IMR-90 (cell line): Measurements from ENCODE around the gene CENPA. TPM values are rescaled to one million over a fixed set of nuclear protein-coding genes. Genes with fewer than 3 reads are reported as not detected.

ENCODE experiments used
- ATAC-seq: fragments of 200-7000 bp; cut with Tn5 transposase; 2 replicates; pipeline ENCODE4 v1.9.1; 2020; ENCODE audit warnings: low read depth, mild to moderate bottlenecking, moderate library complexity
- BruUV-seq: library from RNA; stranded (reverse); fragments of 400-500 nt; replicated peaks from 2 replicates; lab custom pipeline; 2021; lab: Mats Ljungman, UMichigan
- CTCF ChIA-PET: fragments of 300-600 bp; formaldehyde crosslinking; extraction: SDS; loops from one replicate; lab custom pipeline; 2021; ENCODE audit warnings: antibody characterized with exemption; lab: Yijun Ruan, JAX
- POLR2A ChIA-PET: fragments of 300-600 bp; sonication (Branson Sonifier 250); formaldehyde crosslinking; loops from one replicate; lab custom pipeline; 2022; ENCODE audit warnings: antibody characterized with exemption; ENCODE audit not compliant: unreplicated experiment; lab: Charles Lee
- DNase-seq: peaks from one replicate; pipeline ENCODE4 v3.0.0; 2013
- H2AFZ ChIP-seq: replicated peaks from 2 replicates; pipeline ENCODE3; 2013; ENCODE audit warnings: low read length, mild to moderate bottlenecking; ENCODE audit not compliant: poor library complexity
- H2AK5ac ChIP-seq: 2 replicates; pipeline ENCODE4 v1.6.1; 2013; ENCODE audit warnings: low read depth, low read length, inconsistent platforms
- H2AK9ac ChIP-seq: replicated peaks from 2 replicates; pipeline ENCODE3; 2013; ENCODE audit warnings: mild to moderate bottlenecking, low read depth, low read length, moderate library complexity; ENCODE audit not compliant: poor library complexity
- H2BK120ac ChIP-seq: 2 replicates; pipeline ENCODE4 v1.6.1; 2013; ENCODE audit warnings: low read depth, low read length, inconsistent platforms
- H2BK15ac ChIP-seq: 3 replicates; pipeline ENCODE4 v1.6.1; 2013; ENCODE audit warnings: low read depth, low read length, inconsistent platforms
- H2BK20ac ChIP-seq: 2 replicates; pipeline ENCODE4 v1.6.1; 2013; ENCODE audit warnings: low read depth, mild to moderate bottlenecking, inconsistent platforms, low read length, moderate library complexity
- H2BK5ac ChIP-seq: 2 replicates; pipeline ENCODE4 v1.6.1; 2013; ENCODE audit warnings: mild to moderate bottlenecking, low read depth, low read length, inconsistent platforms; ENCODE audit not compliant: poor library complexity, severe bottlenecking
- H3K14ac ChIP-seq: replicated peaks from 2 replicates; pipeline ENCODE4 v1.6.1; 2013; ENCODE audit warnings: low read depth, low read length, inconsistent platforms
- H3K18ac ChIP-seq: 2 replicates; pipeline ENCODE4 v1.6.1; 2013; ENCODE audit warnings: low read depth, low read length, control low read depth
- H3K23ac ChIP-seq: 2 replicates; pipeline ENCODE4 v1.6.1; 2013; ENCODE audit warnings: low read depth, low read length, inconsistent platforms
- H3K27ac ChIP-seq: 2 replicates; pipeline ENCODE4 v1.5.1; 2013; ENCODE audit warnings: mild to moderate bottlenecking, control low read depth, low read length; ENCODE audit not compliant: insufficient read depth
- H3K27me3 ChIP-seq: 2 replicates; pipeline ENCODE4 v1.6.1; 2013; ENCODE audit warnings: low read length; ENCODE audit not compliant: control insufficient read depth, insufficient read depth
- H3K36me3 ChIP-seq: 2 replicates; pipeline ENCODE4 v1.6.1; 2013; ENCODE audit warnings: low read length, mixed read lengths; ENCODE audit not compliant: control insufficient read depth, insufficient read depth
- H3K4ac ChIP-seq: 2 replicates; pipeline ENCODE4 v1.6.1; 2013; ENCODE audit warnings: low read depth, low read length, inconsistent platforms
- H3K4me1 ChIP-seq: 2 replicates; pipeline ENCODE4 v1.6.1; 2013; ENCODE audit warnings: low read length, mixed read lengths; ENCODE audit not compliant: control insufficient read depth, insufficient read depth
- H3K4me2 ChIP-seq: 2 replicates; pipeline ENCODE4 v1.6.1; 2013; ENCODE audit warnings: low read depth, mild to moderate bottlenecking, control low read depth, low read length, moderate library complexity
- H3K4me3 ChIP-seq: 2 replicates; pipeline ENCODE4 v1.5.1; 2013; ENCODE audit warnings: low read depth, mild to moderate bottlenecking, control low read depth, low read length, moderate library complexity; ENCODE audit not compliant: insufficient read depth
- H3K56ac ChIP-seq: 2 replicates; pipeline ENCODE4 v1.6.1; 2013; ENCODE audit warnings: low read length, inconsistent platforms; ENCODE audit not compliant: insufficient read depth; ENCODE audit errors: extremely low read depth
- H3K79me1 ChIP-seq, 2 experiments: 2 replicates each; pipeline ENCODE4 v1.6.1; 2013; ENCODE audit warnings: low read length in 2 of 2, inconsistent platforms in 1 of 2, low read depth in 1 of 2
- H3K9ac ChIP-seq: 2 replicates; pipeline ENCODE4 v1.6.1; 2013; ENCODE audit warnings: low read depth, low read length, control low read depth
- H3K9me1 ChIP-seq: 2 replicates; pipeline ENCODE4 v1.6.1; 2013; ENCODE audit warnings: low read length, inconsistent platforms; ENCODE audit not compliant: insufficient read depth
- H3K9me3 ChIP-seq: 2 replicates; pipeline ENCODE4 v1.6.1; 2013; ENCODE audit warnings: low read length; ENCODE audit not compliant: control insufficient read depth, insufficient read depth
- H4K20me1 ChIP-seq: 2 replicates; pipeline ENCODE4 v1.6.1; 2013; ENCODE audit warnings: low read length, inconsistent platforms; ENCODE audit not compliant: insufficient read depth
- H4K5ac ChIP-seq: 2 replicates; pipeline ENCODE4 v1.6.1; 2013; ENCODE audit warnings: mild to moderate bottlenecking, low read depth, low read length, control low read depth
- H4K8ac ChIP-seq, 2 experiments: 2 replicates each; pipeline ENCODE4 v1.6.1; 2013; ENCODE audit warnings: low read depth in 2 of 2, low read length in 2 of 2, control low read depth in 1 of 2, inconsistent platforms in 1 of 2
- H4K91ac ChIP-seq: 2 replicates; pipeline ENCODE4 v1.6.1; 2013; ENCODE audit warnings: low read depth, low read length, inconsistent platforms; ENCODE audit not compliant: insufficient read depth
- BHLHE40 ChIP-seq: fragments of 150-350 bp; IDR thresholded peaks from 2 replicates; pipeline ENCODE4 v1.6.1; 2016; ENCODE audit warnings: mild to moderate bottlenecking, low read depth, low read length
- CEBPB ChIP-seq: IDR thresholded peaks from 2 replicates; pipeline ENCODE4 v1.6.1; 2012; ENCODE audit warnings: low read depth, low read length, improper control_type of control experiment
- CTCF ChIP-seq: conservative IDR thresholded peaks from 2 replicates; pipeline ENCODE4 v1.5.1; 2012; ENCODE audit warnings: mild to moderate bottlenecking, low read depth, low read length, improper control_type of control experiment
- ELK1 ChIP-seq: fragments of 150-350 bp; IDR thresholded peaks from 2 replicates; pipeline ENCODE4 v1.6.1; 2016; ENCODE audit warnings: low read depth, mild to moderate bottlenecking, low read length, moderate library complexity, borderline replicate concordance
- FOS ChIP-seq: fragments of 150-350 bp; IDR thresholded peaks from 2 replicates; pipeline ENCODE4 v1.6.1; 2016; ENCODE audit warnings: low read depth, low read length
- MAFK ChIP-seq: IDR thresholded peaks from 2 replicates; pipeline ENCODE4 v1.6.1; 2012; ENCODE audit warnings: low read depth, low read length, improper control_type of control experiment
- MAZ ChIP-seq: IDR thresholded peaks from 2 replicates; pipeline ENCODE4 v1.6.1; 2012; ENCODE audit warnings: low read depth, mild to moderate bottlenecking, low read length, improper control_type of control experiment, moderate library complexity, borderline replicate concordance
- MXI1 ChIP-seq: IDR thresholded peaks from 2 replicates; pipeline ENCODE4 v1.6.1; 2012; ENCODE audit warnings: low read depth, mild to moderate bottlenecking, low read length, moderate library complexity, borderline replicate concordance
- NFE2L2 ChIP-seq: fragments of 150-350 bp; IDR thresholded peaks from 2 replicates; pipeline ENCODE4 v1.6.1; 2016; ENCODE audit warnings: low read depth, mild to moderate bottlenecking, low read length
- POLR2A ChIP-seq: IDR thresholded peaks from 2 replicates; pipeline ENCODE4 v1.6.1; 2012; ENCODE audit warnings: mild to moderate bottlenecking, low read depth, low read length
- RAD21 ChIP-seq: IDR thresholded peaks from 2 replicates; pipeline ENCODE4 v1.6.1; 2012; ENCODE audit warnings: low read length, improper control_type of control experiment
- RCOR1 ChIP-seq: IDR thresholded peaks from 2 replicates; pipeline ENCODE4 v1.6.1; 2012; ENCODE audit warnings: mild to moderate bottlenecking, low read length, improper control_type of control experiment; ENCODE audit not compliant: insufficient replicate concordance
- RFX5 ChIP-seq: IDR thresholded peaks from 2 replicates; pipeline ENCODE4 v1.8.0; 2012; ENCODE audit warnings: low read depth, mild to moderate bottlenecking, low read length, moderate library complexity
- SMC3 ChIP-seq: fragments of 150-350 bp; IDR thresholded peaks from 2 replicates; pipeline ENCODE4 v1.6.1; 2016; ENCODE audit warnings: low read depth, mild to moderate bottlenecking, antibody characterized with exemption, low read length, moderate library complexity
- USF2 ChIP-seq: fragments of 150-350 bp; IDR thresholded peaks from 2 replicates; pipeline ENCODE4 v1.6.1; 2017; ENCODE audit warnings: mild to moderate bottlenecking, antibody characterized with exemption, low read length, low read depth
- WGBS, 2 experiments: methylation state at CpG; one replicate each; pipeline versions ENCODE4 v1.1.5 to v1.1.7; 2013; ENCODE audit warnings: missing lambda C conversion rate in 2 of 2; ENCODE audit not compliant: insufficient read length in 1 of 2; ENCODE audit errors: extremely low coverage in 2 of 2; 5-methylcytosine and 5-hydroxymethylcytosine counted together
- dilution Hi-C: fragments of 300-500 bp; cut with HindIII; formaldehyde crosslinking; loops from one replicate; pipeline ENCODE4 v1.14.3; 2018; ENCODE audit warnings: low sequenced_read_pairs; ENCODE audit not compliant: unreplicated experiment
- in situ Hi-C: fragments of 300-500 bp; cut with MboI; formaldehyde crosslinking; loops from 3 replicates; pipeline ENCODE4 v1.14.3; 2019; ENCODE audit warnings: low sequenced_read_pairs, inconsistent platforms, mixed read lengths
- intact Hi-C: fragments of 100-400 bp; cut with micrococcal nuclease; formaldehyde crosslinking; loops from 2 replicates; pipeline ENCODE4 v1.10.0; 2022
- polyA plus RNA-seq, 3 experiments: library from polyadenylated mRNA; depleted of rRNA; stranded (reverse); fragments of >200 nt; gene quantifications; 2 replicates each; pipeline ENCODE4 v1.2.3, GENCODE V29; 2012; ENCODE audit warnings: low replicate concordance in 1 of 3
- total RNA-seq: library from RNA; depleted of rRNA; stranded (reverse); fragments of >200 nt; gene quantifications from 2 replicates; pipeline ENCODE4 v1.2.3, GENCODE V29; 2012

Gene CENPA
- total and polyA plus RNA-seq, 2 of the 4 experiments (the other 2 are of a cell fraction), result 7.7 to 14.9 TPM

GRCh38 chr2:26765475-26766200 lies 20.2 kb upstream of the CENPA start:
- Histone ChIP-seq H4K8ac (peak overlapping the region in 1 of 2 experiments; percentile 95; a peak in 2 of 4 replicates), H3K4me1 (peaks cover 18% of the 10 kb centered on the region), H3K9me3 (no peaks in the 10 kb centered on the region), H2BK15ac (no peak overlapping the region; the same call in 2 of the 3 replicates), H2BK5ac (no peak overlapping the region), H3K4me2 (peak overlapping the region; percentile 93), H3K27me3 (no peaks in the 10 kb centered on the region), H3K23ac (peak overlapping the region; percentile 93), H2AK5ac (peak overlapping the region; percentile 95), H4K5ac (no peak overlapping the region), H3K56ac (no peak overlapping the region), H3K36me3 (peaks cover 6% of the 10 kb centered on the region), H3K14ac (peak overlapping the region; percentile 98), H2AK9ac (peak overlapping the region; percentile 95), H2BK120ac (no peak overlapping the region), H2AFZ (no peak overlapping the region), H3K27ac (peak overlapping the region; percentile 99), H4K91ac (peak overlapping the region; percentile 88; the same call in 1 of the 2 replicates), H3K4ac (peak overlapping the region; percentile 96), H3K9ac (peak overlapping the region; percentile 99), H3K4me3 (peak overlapping the region; percentile 94; the same call in 1 of the 2 replicates), H4K20me1 (peaks cover 43% of the 10 kb centered on the region), H2BK20ac (no peak overlapping the region), H3K18ac (no peak overlapping the region), H3K9me1 (peaks cover 25% of the 10 kb centered on the region), H3K79me1 (peaks cover 42 to 70% of the 10 kb centered on the region in 2 experiments)
- in situ Hi-C loops (no loop called here), dilution Hi-C loops (no loop called here), intact Hi-C loops (no loop called here)
- BruUV-seq, result no TSS peak
- POLR2A ChIA-PET, result no interaction called here
- DNase-seq, result no peak
- WGBS, 2 experiments, result 82% methylated on average over 4 of the region's 10 CpGs; no CpG with 5 or more reads in 1 of the 2 experiments
- CTCF ChIA-PET, result no interaction called here
- no peak for ATAC-seq
- TF ChIP-seq BHLHE40 (no peak), MAFK (no peak), NFE2L2 (no peak), FOS (no peak), USF2 (no peak), RFX5 (no peak), ELK1 (no peak), SMC3 (no peak), POLR2A (no peak), CEBPB (no peak), RAD21 (no peak), MAZ (no peak), CTCF (no peak), RCOR1 (no peak), MXI1 (no peak)
